B cell (primary cell): ENCODE measurements around the gene N4BP2L2.

Source experiments
- EZH2 ChIP-seq: IDR thresholded peaks from 2 replicates; pipeline ENCODE4 v1.6.1; 2012; ENCODE audit warnings: borderline replicate concordance, low read depth, mild to moderate bottlenecking, moderate library complexity, low read length; ENCODE audit not compliant: insufficient read depth, poor library complexity, severe bottlenecking
- TF ChIP-seq, protein P1 (sequence below): fragments of 200-600 bp; IDR thresholded peaks from one replicate; pipeline ENCODE4 v1.8.0; 2022; ENCODE audit warnings: antibody characterized with exemption, mild to moderate bottlenecking

DNA sequence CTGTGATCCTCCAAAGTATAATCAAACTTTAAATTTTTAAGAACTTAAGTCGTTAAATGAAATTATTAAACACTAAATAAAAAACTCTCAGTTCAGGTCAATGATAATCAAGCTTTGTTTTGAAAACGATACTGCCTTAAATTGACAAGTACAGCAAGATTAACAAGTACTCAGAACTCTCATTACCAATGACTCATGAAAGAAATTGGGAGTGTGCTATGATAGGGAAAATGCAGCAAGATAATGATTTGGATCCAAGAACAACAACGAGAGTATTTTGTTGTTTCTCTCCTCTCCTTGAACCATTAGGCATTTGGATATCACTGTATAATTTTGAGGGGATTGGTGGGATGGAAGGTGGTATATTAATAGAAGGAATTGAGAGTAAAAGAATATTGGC, 10.2 kb downstream of the N4BP2L2 start:
- TF ChIP-seq EZH2: no peak
- TF ChIP-seq, protein P1, sequence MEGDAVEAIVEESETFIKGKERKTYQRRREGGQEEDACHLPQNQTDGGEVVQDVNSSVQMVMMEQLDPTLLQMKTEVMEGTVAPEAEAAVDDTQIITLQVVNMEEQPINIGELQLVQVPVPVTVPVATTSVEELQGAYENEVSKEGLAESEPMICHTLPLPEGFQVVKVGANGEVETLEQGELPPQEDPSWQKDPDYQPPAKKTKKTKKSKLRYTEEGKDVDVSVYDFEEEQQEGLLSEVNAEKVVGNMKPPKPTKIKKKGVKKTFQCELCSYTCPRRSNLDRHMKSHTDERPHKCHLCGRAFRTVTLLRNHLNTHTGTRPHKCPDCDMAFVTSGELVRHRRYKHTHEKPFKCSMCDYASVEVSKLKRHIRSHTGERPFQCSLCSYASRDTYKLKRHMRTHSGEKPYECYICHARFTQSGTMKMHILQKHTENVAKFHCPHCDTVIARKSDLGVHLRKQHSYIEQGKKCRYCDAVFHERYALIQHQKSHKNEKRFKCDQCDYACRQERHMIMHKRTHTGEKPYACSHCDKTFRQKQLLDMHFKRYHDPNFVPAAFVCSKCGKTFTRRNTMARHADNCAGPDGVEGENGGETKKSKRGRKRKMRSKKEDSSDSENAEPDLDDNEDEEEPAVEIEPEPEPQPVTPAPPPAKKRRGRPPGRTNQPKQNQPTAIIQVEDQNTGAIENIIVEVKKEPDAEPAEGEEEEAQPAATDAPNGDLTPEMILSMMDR: no peak
